Osteocyte (in vitro differentiated cells): ENCODE measurements around the gene SPC24. TPM values are rescaled to one million over a fixed set of nuclear protein-coding genes. Genes with fewer than 3 reads are reported as not detected.

Source experiments
- DNase-seq: peaks from one replicate; pipeline ENCODE4 v3.0.0; 2021; ENCODE audit warnings: mixed read lengths; ENCODE audit not compliant: unreplicated experiment; ENCODE audit errors: extremely low spot score
- H3K27ac Mint-ChIP-seq: one replicate; pipeline ENCODE4 v1.8.0; 2021; ENCODE audit warnings: mild to moderate bottlenecking, mixed read lengths; ENCODE audit not compliant: unreplicated experiment
- H3K27me3 Mint-ChIP-seq: one replicate; pipeline ENCODE4 v1.8.0; 2021; ENCODE audit warnings: mixed read lengths; ENCODE audit not compliant: unreplicated experiment
- H3K36me3 Mint-ChIP-seq: one replicate; pipeline ENCODE4 v1.8.0; 2021; ENCODE audit warnings: mixed read lengths; ENCODE audit not compliant: unreplicated experiment
- H3K4me1 Mint-ChIP-seq: one replicate; pipeline ENCODE4 v1.8.0; 2021; ENCODE audit warnings: mixed read lengths; ENCODE audit not compliant: unreplicated experiment
- H3K4me3 Mint-ChIP-seq: one replicate; pipeline ENCODE4 v1.8.0; 2021; ENCODE audit warnings: mild to moderate bottlenecking, moderate library complexity, mixed read lengths; ENCODE audit not compliant: unreplicated experiment
- H3K9me3 Mint-ChIP-seq: one replicate; pipeline ENCODE4 v1.8.0; 2021; ENCODE audit warnings: mixed read lengths; ENCODE audit not compliant: unreplicated experiment
- total RNA-seq: library from RNA; stranded (reverse); gene quantifications from 2 replicates; pipeline ENCODE4 v1.2.1, GENCODE V29; 2021
- TF ChIP-seq, protein P1 (sequence below): fragments of 200-600 bp; sonication (generic); IDR thresholded peaks from 2 replicates; pipeline ENCODE4 v1.5.0; 2021; ENCODE audit warnings: antibody characterized with exemption, mild to moderate bottlenecking, moderate library complexity

SPC24 gene
- total RNA-seq, 1 donor from 2014 or later = 13.5 TPM

DNA sequence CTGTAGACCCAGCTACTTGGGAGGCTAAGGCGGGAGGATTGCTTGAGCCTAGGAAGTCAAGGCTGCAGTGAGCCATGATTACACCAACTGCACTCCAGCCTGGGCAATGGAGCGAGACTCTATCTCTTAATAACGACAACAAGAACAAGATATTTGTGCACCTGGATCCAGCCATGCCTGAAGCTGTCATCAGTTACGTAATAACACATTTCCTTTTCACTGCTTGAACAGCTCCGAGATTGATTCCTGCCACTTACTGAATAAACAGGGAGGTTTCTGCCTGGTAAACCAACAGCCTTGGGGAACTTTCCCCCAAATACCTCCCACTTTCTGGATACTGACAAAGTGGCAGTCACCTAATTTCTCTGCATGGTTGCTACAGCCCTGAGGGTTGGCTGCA lies 36.4 kb upstream of the SPC24 start:
- H3K27ac Mint-ChIP-seq = peak overlapping the region; percentile 86
- H3K36me3 Mint-ChIP-seq = peaks cover 27% of the 10 kb centered on the region
- H3K9me3 Mint-ChIP-seq = no peaks in the 10 kb centered on the region
- H3K27me3 Mint-ChIP-seq = no peaks in the 10 kb centered on the region
- DNase-seq = no peak
- H3K4me3 Mint-ChIP-seq = peak overlapping the region; percentile 62
- H3K4me1 Mint-ChIP-seq = peaks cover 74% of the 10 kb centered on the region
- TF ChIP-seq, protein P1, sequence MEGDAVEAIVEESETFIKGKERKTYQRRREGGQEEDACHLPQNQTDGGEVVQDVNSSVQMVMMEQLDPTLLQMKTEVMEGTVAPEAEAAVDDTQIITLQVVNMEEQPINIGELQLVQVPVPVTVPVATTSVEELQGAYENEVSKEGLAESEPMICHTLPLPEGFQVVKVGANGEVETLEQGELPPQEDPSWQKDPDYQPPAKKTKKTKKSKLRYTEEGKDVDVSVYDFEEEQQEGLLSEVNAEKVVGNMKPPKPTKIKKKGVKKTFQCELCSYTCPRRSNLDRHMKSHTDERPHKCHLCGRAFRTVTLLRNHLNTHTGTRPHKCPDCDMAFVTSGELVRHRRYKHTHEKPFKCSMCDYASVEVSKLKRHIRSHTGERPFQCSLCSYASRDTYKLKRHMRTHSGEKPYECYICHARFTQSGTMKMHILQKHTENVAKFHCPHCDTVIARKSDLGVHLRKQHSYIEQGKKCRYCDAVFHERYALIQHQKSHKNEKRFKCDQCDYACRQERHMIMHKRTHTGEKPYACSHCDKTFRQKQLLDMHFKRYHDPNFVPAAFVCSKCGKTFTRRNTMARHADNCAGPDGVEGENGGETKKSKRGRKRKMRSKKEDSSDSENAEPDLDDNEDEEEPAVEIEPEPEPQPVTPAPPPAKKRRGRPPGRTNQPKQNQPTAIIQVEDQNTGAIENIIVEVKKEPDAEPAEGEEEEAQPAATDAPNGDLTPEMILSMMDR = no peak

DNA sequence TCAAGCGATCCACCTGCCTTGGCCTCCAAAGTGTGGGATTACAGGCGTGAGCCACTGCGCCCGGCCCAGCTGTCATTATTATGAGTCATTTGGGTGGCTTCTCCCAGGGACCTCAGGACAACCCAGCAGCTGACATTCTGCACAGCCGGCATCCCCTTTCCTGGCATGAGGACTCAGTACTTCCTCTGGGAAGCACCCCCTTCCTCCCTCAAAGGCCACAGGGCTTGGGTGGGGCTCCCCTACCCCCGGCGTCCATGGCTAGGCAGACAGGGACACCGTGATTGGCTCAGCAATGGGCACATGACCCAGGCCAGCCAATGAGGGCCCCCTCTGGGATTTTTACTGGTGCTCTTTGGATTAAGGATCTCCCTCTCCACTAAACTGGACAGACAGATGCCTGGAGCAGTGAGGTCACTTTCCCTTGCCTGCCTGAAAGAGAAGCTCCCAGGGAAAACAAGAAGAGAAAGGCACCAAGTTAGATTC lies 35.7 kb upstream of the SPC24 start:
- H3K27me3 Mint-ChIP-seq = no peaks in the 10 kb centered on the region
- TF ChIP-seq, protein P1 = no peak
- DNase-seq = peak; percentile 89
- H3K4me3 Mint-ChIP-seq = peak overlapping the region; percentile 62
- peaks cover 76% of the 10 kb centered on the region for H3K4me1 Mint-ChIP-seq
- peak overlapping the region; percentile 86 for H3K27ac Mint-ChIP-seq
- H3K9me3 Mint-ChIP-seq = no peaks in the 10 kb centered on the region
- peaks cover 33% of the 10 kb centered on the region for H3K36me3 Mint-ChIP-seq

DNA sequence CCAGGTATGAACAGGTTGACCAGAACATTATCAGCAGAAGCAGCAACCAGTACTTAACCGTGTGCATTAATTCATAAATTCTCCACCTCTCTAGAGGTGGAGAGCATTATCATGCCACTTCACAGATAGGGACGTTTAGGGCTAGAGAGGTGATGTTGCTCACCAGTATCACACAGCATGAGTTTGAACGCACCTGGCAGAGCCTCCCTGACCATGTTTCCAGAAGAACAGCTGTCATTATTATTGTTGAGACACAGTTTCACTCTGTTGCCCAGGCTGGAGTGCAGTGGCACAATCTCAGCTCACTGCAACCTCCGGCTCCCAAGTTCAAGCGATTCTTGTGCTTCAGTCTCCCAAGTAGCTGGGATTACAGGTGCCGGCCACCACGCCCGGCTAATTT lies 34.9 kb upstream of the SPC24 start:
- H3K36me3 Mint-ChIP-seq = peaks cover 37% of the 10 kb centered on the region
- H3K9me3 Mint-ChIP-seq = no peaks in the 10 kb centered on the region
- peak overlapping the region; percentile 86 for H3K27ac Mint-ChIP-seq
- peak overlapping the region; percentile 56 for H3K4me3 Mint-ChIP-seq
- H3K27me3 Mint-ChIP-seq = no peaks in the 10 kb centered on the region
- no peak for DNase-seq
- TF ChIP-seq, protein P1 = no peak
- peaks cover 71% of the 10 kb centered on the region for H3K4me1 Mint-ChIP-seq

DNA sequence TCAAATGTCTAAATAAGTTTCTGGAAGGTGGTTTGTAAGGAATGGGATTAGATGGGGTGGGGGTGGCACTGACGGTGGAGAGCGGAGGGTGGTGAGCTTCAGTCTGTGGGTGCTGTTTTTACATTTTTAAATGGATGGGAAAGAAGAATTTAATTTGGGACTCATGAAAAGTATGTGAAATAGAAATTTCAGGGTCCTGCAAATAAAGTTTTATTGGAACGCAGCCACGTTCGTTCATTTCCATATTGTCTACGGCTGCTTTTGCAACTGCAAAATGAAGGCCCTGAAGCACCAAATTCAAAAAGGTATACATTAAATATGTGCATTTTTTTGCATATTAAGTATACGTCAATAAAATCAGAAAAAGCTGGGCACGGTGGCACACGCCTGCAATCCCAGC lies 31.9 kb upstream of the SPC24 start:
- Mint-ChIP-seq H3K27me3 (no peaks in the 10 kb centered on the region), H3K4me1 (peaks cover 57% of the 10 kb centered on the region), H3K9me3 (no peaks in the 10 kb centered on the region), H3K4me3 (no peak overlapping the region), H3K27ac (peak overlapping the region; percentile 56), H3K36me3 (peaks cover 46% of the 10 kb centered on the region)
- no peak for DNase-seq
- TF ChIP-seq, protein P1 = no peak

DNA sequence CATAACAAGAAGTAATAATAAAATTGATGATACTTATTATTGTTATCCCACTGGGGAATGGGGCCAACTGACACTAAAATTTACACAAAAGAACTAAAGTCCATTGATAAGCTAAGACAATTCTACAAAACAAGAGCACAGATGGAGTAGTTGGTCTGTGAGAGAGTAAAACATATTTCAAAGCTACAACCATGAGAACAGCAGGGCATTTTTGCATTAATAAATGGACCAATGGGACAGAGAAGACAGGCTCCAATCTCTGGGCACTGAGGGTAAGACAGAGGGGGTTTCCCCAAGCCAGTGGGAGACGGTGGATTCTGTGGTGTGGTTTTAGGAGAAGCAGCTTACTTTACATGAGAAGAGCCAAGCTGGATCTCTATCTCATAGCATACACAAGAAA lies 27.4 kb upstream of the SPC24 start:
- TF ChIP-seq, protein P1 = no peak
- H3K4me3 Mint-ChIP-seq = no peak overlapping the region
- peak overlapping the region; percentile 21 for H3K27ac Mint-ChIP-seq
- no peaks in the 10 kb centered on the region for H3K9me3 Mint-ChIP-seq
- peaks cover 37% of the 10 kb centered on the region for H3K4me1 Mint-ChIP-seq
- H3K36me3 Mint-ChIP-seq = peaks cover 52% of the 10 kb centered on the region
- DNase-seq = no peak
- H3K27me3 Mint-ChIP-seq = no peaks in the 10 kb centered on the region
